GM18498 (cell line): ENCODE data around the gene PPARA.

ENCODE experiments used
- ATAC-seq: cut with Tn5 transposase; IDR thresholded peaks from one replicate; pipeline ENCODE4 v1.9.1; 2021; ENCODE audit warnings: mild to moderate bottlenecking, moderate library complexity; ENCODE audit not compliant: unreplicated experiment

Gene PPARA

DNA sequence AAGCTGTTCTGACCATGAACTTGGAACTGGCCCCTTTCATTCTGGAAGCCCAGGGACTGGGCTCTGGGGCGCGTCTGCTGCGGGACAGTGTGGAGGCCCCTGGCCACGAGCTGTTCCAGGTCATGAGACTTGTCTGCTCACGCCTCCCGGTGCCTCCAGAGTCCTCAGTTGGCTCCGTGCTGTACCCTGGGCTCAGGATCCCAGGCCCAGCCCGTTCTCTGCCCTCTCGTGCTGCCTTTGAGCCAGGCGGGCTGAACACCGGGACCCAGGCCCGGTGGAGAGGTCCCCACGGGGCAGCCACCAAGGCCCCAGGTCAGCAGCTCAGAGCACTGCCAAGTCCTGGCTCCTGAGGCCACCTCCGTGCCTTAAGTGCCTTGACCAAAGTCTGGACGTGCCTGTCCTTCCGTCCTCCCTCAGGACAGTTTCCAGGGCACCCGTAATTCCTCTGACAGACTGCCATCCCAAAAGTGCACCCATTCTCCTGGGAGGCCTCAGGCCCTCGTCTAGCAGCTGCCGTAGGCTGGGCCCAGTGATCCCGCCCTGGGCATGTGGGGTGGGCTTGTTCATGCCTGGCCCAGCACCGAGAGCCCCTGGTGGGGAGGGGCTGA is 36.3 kb upstream of the PPARA start:
- no peak for ATAC-seq

DNA sequence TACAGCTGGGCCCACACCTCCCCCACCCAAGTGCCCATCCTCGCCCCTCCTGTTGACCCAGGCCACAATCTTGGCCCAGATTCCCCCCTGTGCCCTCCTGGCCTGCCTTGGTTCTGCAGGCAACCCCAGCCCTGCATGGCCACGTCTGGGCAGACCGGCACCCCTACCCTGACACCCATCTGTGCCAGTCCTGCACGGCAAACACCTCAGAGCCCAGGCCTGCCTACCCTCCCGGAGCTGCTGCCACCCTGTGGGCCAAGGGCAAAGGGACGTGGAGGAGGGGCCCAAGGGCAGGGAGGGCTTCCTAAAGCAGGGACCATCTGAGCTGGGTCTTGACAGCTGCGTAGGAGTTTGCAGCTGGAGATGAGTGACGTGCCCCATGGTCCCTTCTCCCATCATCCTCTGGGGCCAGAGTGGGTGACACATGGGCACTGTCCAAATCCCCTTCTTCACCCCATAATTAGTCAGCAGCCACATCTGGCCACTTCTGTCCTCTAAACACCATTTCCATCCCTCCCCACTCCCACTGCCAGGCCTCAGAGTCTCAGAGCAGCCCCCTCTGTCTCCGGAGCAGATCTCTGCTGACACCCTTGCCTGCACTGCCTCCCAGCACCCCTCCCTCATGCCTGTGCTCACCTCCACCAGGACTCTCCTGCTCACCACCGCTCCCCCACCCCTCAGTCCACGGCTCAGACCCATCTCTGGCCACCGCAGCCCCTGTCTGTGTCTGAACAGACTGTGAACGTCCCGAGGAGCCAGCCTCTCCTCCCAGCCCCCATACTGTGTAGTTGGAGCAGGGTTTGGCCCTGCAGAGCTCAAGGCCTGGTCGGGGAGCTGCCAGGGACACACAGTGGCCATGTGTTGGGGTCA is 35.6 kb upstream of the PPARA start:
- ATAC-seq = no peak

DNA sequence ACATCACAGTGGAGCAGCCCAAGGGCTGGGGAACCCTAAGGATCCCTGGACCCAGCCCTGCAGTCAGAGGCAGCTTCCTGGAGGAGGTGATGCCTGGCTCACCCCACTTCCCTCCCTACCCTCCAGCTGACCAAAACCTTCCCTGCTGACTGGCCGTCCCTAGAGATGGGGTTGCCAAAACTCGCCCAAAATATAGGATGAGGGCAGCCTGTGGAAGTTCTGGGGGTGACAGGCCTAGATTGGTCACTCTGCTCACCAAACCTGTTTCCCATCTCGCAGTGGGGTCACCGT is 35.0 kb upstream of the PPARA start:
- ATAC-seq = no peak

DNA sequence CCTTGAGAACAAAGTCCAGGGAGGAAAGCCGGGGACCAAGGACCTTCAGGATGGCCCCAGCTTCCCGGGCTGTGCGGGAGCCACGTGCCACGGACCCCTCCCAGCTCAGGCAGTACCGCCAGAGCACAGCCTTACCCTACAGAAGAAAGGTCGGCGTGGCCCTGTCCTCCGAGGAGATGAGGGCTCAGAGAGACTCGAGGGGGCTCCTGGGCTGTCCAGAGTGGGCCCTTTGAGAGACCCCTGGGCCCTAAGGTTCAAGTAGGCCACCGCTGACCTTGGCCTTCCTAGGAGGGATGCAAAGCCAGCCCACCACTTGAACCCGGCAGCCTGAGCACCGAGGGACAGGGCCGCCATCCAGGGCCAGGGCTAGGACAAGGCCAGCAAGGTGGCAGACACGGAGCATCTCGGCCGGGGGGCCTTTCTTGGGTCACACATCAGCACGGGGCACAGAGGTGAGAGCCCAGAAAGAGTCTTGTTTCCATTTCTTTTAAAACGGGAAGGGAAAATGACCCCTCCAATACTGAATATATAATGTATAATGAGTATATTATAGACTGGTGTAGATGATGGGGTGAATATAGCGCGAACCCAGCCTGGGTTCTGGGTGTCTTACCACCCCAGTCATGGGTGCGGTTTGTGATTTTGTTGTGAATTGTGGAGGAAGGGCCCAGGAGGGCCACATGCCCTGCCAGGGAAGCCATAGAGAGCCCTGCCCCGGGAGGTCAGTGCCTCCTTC is 34.4 kb upstream of the PPARA start:
- ATAC-seq = no peak

DNA sequence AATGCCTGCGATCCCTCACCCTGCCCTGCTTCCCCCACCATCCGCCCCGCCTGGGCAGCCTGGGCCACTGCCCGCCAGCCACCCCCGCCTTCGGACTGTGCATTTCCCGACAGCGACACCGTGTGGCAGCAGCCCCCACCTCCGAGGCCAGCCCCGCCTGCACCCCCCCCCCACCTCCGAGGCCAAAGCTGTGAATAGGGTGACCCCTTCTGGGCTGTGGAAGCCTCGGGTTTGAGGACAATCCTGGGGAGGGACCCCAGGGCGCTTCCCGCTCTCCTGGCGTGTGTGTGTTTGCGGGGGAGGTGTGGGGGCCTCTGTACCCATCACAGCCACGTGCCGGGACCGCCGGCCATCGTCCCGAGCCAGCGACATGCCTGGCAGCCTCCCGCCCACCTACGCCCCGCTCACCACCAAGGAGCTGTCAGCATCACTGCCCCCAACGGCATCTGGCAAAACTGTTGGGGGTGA is 33.8 kb upstream of the PPARA start:
- no peak for ATAC-seq

DNA sequence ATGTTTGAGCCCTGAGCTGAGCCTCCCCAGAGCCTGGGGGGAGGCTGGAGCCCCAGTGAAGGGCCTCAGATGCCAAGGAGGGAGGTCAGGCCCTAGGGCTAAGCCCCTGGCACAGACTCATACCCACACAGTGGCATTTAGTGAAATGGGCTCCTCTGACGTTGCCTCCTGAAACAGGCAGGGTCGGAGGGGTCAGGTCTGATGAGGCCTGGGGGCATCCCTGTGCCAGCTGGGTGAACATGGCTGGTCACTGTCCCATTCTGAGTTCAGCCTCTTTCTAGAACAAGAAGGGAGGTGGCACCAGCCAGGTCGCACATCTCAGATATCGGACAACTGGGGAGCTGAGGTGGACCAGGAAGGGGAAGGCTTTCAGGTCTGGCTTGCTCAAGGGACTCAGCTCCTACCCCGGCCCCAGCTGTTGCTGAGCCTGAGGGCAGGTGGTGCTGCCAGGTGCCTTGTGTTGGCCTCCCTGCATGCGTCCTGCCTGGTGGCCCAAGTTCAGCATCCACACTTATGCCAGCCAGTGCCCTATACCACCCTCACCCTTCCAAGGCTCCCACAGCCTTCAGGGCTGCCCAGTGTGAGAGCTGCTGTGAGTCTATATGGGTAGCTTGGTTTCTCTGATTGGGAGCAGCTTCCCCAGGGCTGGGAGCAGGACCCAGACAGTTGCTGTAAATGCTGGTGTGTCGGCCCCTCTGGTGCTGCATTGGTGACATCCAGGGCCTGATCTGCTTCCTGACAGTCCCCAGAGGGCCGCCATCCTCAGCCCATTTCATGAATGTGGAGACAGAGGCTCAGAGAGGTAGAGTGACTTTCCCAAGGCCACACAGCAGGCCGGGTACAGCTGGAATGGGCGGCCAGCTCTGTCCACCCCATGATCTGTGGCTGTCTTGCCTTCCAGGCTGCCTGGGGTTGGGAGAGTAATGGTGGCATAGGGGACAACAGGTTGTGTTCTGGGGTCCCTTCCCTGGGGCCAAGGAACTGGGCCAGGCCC is 32.8 kb upstream of the PPARA start:
- ATAC-seq = no peak

DNA sequence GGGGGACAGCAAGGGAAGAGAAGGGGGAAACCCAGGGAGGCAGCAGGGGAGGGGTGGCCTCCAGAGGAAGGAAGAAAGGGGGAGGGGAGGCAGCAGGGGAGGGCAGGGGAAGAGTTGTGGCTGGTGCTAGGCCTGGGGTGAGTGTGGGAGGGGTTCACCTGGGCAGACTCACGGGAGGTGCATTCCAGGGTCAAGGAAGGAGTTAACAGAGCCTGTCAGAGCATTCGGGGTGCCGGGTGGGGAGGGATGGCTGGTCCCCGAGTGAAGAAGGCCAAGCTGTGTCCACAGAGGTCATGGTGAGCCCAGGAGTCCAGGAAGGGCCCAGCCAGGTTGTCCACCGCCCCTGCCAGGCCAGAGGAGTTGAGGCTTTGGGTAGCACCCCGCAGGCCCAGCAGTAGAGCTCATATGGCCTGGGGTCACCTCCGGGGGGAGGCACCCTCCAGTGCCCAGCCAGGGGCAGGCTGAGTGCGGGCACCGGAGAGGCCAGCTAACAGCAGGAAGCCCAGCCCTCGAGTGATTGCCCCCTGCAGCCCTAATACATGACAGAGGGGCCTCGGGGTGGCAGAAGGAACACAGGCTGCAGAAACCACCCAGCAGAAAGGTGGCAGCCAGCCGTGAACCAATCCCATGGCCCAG is 31.1 kb upstream of the PPARA start:
- no peak for ATAC-seq

DNA sequence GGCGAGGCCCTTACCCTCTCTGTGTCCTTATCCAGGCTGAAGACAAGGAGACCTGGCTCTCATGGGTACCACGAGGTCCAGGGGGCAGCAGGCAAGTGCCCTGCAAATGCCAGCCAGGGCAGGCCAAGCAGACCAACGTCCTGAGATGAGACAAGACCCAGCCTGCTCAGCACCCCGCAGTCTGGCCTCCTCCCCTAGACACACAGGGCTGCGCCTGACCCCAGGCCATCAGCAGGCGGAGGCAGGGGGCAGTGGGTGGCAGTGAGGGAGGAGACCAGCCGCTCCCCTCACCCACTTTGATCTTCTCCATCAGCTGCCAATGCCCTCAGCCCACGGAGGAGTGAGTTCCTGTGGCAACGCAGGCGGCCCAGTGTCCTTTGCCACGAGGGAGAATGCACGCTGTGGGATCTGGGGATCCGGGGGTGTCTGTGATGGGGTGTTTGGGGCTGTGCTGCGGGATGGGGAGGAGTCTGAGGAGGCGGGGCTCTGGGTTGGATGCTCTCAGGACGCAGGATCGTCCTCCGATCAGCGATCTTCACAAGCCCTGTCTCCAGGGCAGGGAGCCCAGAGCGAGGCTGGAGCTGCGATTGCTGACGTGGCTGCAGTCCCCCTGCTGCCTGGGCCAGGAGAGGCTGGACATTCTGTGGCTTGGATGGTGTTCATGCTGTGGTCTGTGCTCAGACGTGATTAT is 30.5 kb upstream of the PPARA start:
- ATAC-seq = no peak

DNA sequence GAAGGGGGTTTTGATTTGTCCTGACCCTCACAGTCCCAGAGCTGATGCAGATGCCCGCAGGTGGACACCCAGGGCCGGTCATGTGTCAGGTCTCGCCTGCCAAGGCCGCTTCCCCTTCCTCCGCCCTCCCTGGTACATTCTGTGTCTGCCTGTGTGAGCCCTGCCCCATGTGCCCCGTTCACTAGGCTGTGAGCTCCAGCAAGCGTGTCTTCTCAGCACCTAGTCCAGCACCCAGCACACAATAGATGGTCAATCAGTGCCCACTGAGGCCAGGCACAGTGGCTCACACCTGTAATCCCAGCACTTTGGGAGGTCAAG is 29.9 kb upstream of the PPARA start:
- ATAC-seq = no peak

DNA sequence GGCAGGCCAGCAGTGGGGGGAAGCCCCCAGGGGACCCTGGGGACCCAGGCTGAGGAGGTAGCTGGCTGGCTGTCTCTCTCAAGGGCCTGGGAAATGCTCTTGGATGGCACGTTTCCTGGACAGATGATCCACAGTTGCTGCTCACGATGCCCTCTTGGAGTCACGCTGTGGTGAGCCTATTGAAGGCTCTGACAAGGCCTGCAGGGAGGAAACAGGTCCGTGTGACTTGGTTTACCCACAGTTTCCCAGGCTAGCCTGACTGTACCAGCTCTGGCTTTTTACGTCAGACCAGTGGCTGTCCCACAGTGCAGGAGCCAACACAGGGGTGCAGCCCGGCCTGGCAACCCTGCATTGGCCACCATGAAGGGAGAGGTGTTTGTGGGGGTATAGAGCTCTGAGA is 29.2 kb upstream of the PPARA start:
- no peak for ATAC-seq

DNA sequence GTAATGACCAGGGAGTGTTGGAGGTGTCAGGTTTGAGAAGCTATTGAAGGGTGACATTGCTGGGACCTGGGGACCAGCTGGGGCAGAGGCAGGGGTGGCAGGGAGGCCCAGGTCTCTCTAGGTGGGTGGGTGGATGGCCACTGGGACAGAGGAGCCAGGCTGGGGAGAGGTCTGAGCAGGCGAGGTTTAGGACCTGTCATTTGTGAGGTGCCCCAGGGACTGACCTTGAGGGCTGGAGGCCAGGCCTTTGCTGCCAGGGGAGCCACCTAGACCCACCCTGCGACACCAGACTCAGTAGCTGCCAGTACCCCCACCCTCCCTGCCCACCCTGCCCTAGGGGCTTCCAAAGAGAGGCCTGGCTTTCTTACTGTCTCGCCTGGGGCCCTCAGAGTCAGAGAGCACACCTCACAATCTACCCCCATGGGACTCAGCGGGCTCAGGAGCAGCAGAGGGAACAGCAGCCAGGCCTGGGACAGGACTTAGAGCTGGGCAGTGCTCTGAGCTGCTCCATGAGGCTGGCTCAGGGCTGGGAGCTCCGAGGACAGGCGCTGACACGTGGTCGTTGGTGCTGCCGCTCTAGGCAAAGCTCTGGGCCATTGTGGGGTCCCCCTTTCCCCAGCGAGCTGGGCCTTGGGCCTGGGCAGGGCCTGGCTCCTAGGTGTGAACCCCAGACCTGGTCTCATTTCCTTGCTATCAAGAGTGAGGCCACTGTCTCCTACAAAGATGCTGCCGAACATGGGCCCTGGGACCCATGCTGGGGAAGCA is 28.6 kb upstream of the PPARA start:
- ATAC-seq = no peak

DNA sequence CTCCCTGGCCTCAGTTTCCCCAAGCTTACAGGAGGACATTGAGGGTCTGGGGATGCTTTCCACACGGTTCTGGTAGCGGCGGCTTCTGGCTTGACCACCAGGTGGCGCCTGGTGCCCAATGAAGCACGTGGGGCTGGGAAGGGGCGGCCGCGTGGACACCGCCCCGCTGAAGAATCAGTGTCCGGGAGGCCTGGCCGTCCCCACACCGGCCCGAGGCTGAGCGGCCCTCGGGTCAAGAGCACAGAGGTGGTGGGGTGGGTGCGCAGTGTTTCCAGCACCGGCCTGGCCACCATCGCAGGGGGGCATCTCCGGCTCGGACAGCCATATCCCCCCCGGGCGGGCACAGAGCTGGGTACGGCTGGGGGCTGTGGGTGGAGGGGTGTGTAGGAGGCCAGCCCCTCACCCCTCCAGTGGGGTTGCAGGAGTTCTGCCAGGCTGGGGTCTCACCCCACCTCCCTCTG is 27.8 kb upstream of the PPARA start:
- no peak for ATAC-seq

DNA sequence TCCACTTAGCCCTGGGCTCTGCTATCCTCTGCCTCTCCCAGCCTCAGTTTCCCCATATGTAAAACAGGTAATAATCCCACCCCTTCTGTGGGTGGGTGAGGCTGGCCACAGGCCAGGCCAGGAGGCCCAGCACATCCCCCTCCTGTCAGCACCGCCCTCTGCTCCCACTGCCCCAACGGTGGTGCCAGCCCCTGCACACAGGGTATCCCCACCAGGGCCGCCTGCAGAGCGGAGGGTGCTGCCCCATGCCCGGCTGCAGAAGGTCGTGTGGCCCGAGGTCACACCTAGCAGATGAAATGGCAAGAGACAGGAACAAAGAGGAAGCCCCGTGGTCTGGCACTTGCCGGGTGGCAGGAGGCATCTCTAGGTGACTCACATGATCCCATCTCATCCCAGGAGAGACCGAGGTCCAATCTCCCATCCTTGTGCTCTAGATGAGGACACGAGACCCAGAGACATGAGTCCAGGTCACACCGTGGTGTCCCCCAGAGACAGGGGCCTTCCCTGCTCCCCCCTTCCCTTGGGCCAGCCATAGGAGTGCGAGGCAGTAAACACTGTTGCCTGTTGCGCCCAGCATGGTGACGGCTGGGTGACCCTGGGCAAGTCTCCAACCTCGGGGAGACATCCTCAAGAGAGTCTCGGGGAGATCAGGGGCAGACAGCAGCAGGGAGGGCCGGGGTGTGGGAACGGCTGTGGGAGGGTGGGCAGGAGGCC is 27.2 kb upstream of the PPARA start:
- ATAC-seq = no peak

DNA sequence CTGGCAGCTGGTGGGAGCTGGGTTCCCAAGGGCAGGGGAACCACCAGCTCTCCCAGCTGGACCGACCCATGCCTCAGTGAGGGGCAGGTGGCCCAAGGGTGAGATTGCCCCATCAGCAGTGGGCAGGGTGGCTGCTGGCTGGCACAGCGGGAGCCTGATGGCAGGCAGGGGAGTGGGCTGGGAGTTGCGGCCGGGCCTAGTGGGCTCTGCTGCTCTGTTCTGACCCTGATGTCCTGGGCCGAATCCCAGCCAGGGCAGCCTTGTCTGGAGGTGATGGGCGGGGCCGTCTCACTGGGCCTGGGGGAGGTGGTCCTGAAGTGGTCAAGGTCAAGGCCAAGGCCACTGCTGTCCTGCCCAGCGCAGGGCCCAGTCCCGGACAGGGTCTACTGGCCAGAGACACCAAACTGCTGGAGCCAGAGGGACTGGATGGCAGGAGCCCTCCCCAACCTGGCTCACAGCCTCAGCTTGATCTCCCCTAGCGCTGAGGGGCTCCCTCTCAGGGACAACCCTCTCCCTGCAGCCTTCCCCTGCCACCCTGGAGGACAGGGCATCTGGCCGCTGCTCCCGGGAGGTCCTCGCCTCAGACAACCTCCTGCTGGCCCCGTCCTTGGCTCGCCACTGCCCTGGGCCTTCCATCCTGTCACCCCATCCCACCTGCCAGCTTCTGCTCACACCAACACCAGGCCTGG is 26.5 kb upstream of the PPARA start:
- ATAC-seq = no peak

DNA sequence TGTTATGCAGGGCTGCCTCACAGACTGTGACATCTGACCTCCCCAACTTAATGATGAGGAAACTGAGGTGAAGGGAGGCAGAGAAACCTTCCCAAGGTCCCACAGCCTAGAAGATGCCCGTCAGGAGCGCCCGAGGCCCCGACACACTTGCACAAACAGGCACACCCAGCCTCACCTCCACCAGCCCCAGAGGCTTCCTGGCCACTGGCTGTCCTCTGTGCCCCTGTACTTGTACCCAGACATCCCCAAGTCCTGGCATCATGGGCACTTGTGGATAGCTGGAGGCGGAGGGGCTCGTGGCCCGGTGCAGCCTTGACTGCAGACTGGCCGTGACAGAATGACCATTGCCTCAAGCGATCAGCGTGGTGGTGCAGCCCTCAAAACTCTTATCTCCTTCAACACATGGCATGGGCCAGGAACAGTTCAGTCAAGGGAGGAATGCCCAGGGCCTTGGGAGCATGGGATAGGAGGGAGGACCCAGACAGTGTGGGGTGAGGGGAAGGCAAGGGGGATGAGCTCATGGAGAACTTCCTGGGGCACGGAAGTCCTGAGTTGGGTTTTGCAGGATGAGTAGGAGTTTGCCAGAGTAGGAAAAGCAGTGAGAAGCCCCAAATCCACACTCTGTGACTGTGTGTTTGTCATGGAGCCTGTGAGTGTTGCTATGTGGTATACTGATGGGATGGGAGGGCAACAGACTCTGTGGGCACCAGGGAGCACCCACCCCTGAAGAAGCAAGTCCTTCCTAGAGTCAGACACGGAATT is 25.8 kb upstream of the PPARA start:
- ATAC-seq = no peak

DNA sequence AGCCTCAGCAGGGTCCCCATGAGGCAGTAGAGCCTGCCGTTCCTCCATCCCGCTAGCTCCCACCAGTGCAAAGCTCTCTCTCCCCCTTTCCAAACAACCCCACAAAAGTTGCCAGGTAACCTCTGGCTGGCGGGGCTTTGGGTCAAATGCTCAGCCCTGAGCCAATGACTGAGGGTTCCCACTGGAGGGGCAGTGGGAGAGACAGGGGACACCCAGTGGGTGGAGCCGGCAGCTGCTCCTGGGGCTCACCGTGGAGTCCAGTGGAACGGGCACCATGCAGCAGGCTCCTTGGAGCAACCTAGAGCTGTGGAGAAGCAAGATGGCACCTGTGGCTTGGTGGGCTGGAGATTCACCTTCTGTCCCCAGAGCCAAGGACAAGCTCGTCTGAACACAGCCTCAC is 25.0 kb upstream of the PPARA start:
- ATAC-seq = no peak
